GM12878 (cell line): ENCODE measurements around the gene DIS3L2. TPM values are rescaled to one million over a fixed set of nuclear protein-coding genes. Genes with fewer than 3 reads are reported as not detected.

Experiments
- ATAC-seq: fragments of 200-7000 bp; cut with Tn5 transposase; 3 replicates; pipeline ENCODE4 v1.9.1; 2020; ENCODE audit warnings: mild to moderate bottlenecking, moderate library complexity
- BruUV-seq: library from RNA; stranded (reverse); fragments of 400-500 nt; replicated peaks from 2 replicates; lab custom pipeline; 2021; lab: Mats Ljungman, UMichigan
- CTCF ChIA-PET: fragments of 300-600 bp; sonication (Branson Sonifier 250); formaldehyde crosslinking; extraction: SDS; loops from one replicate; lab custom pipeline; 2021; ENCODE audit warnings: inconsistent platforms; lab: Yijun Ruan, JAX
- POLR2A ChIA-PET: fragments of 350-600 bp; formaldehyde crosslinking; extraction: SDS; loops from one replicate; lab custom pipeline; 2021; ENCODE audit warnings: inconsistent platforms; lab: Charles Lee
- RAD21 ChIA-PET: fragments of 300-600 bp; sonication (Branson Sonifier 250); formaldehyde crosslinking; loops from one replicate; lab custom pipeline; 2023; ENCODE audit warnings: antibody characterized with exemption; ENCODE audit not compliant: unreplicated experiment; lab: Charles Lee
- SMC1A ChIA-PET: fragments of 300-600 bp; sonication (Branson Sonifier 250); formaldehyde crosslinking; loops from one replicate; lab custom pipeline; 2023; ENCODE audit not compliant: unreplicated experiment, uncharacterized antibody; lab: Charles Lee
- DNase-seq: peaks from one replicate; pipeline ENCODE4 v3.0.0-alpha.2; 2011; ENCODE audit warnings: low read depth, low spot score
- FAIRE-seq: peaks from 3 replicates; lab custom pipeline; 2011; peaks lifted over from hg19 to GRCh38; lab: Jason Lieb, UNC
- H2AFZ ChIP-seq: 2 replicates; pipeline ENCODE4 v1.6.0; 2011; ENCODE audit warnings: low read depth, low read length, control low read depth; ENCODE audit not compliant: control insufficient read depth
- H3K27ac ChIP-seq: 2 replicates; pipeline ENCODE4 v1.5.1; 2011; ENCODE audit warnings: control low read depth; ENCODE audit not compliant: control insufficient read depth, insufficient read depth
- H3K27me3 ChIP-seq, 2 experiments: replicated peaks in 1 of 2; 2 replicates each; pipeline versions ENCODE4 v1.6.0 to v1.6.1; 2011; ENCODE audit warnings: low read length in 1 of 2; ENCODE audit not compliant: control insufficient read depth in 2 of 2, insufficient read depth in 2 of 2
- H3K36me3 ChIP-seq, 2 experiments: 2 replicates each; pipeline ENCODE4 v1.5.1; 2011; ENCODE audit warnings: low read length in 1 of 2; ENCODE audit not compliant: control insufficient read depth in 2 of 2, insufficient read depth in 2 of 2
- H3K4me1 ChIP-seq: 2 replicates; pipeline ENCODE4 v1.6.1; 2011; ENCODE audit warnings: mild to moderate bottlenecking, low read length, moderate library complexity, mixed read lengths; ENCODE audit not compliant: control insufficient read depth, insufficient read depth
- H3K4me2 ChIP-seq: 2 replicates; pipeline ENCODE4 v1.6.0; 2011; ENCODE audit warnings: control low read depth; ENCODE audit not compliant: control insufficient read depth, insufficient read depth
- H3K4me3 ChIP-seq: fragments of 200-600 bp; sonication (generic); 2 replicates; pipeline ENCODE4 v1.5.1; 2016
- H3K79me2 ChIP-seq: 2 replicates; pipeline ENCODE4 v1.6.0; 2011; ENCODE audit warnings: low read length; ENCODE audit not compliant: control insufficient read depth, insufficient read depth
- H3K9ac ChIP-seq: 2 replicates; pipeline ENCODE4 v1.8.0; 2011; ENCODE audit warnings: low read length, control low read depth, mixed read lengths; ENCODE audit not compliant: control insufficient read depth, insufficient read depth
- H3K9me3 ChIP-seq: replicated peaks from 3 replicates; pipeline ENCODE4 v1.5.1; 2011; ENCODE audit warnings: mild to moderate bottlenecking, low read length; ENCODE audit not compliant: control insufficient read depth, insufficient read depth
- H4K20me1 ChIP-seq: 2 replicates; pipeline ENCODE4 v1.6.0; 2011; ENCODE audit not compliant: control insufficient read depth, insufficient read depth
- BCL3 ChIP-seq: IDR thresholded peaks from 2 replicates; pipeline ENCODE4 v1.6.1; 2011; ENCODE audit warnings: borderline replicate concordance, low read depth, mild to moderate bottlenecking, moderate library complexity, low read length; ENCODE audit not compliant: insufficient read depth, poor library complexity, severe bottlenecking
- EZH2 ChIP-seq: IDR thresholded peaks from 2 replicates; pipeline ENCODE4 v1.6.1; 2012; ENCODE audit warnings: low read depth, mild to moderate bottlenecking, control low read depth, inconsistent platforms, low read length, borderline replicate concordance; ENCODE audit not compliant: control insufficient read depth
- NR2C1 ChIP-seq: fragments of 450-650 bp; IDR thresholded peaks from 2 replicates; pipeline ENCODE4 v1.6.1; 2017; ENCODE audit warnings: antibody characterized with exemption, mild to moderate bottlenecking, moderate library complexity
- SIX5 ChIP-seq: IDR thresholded peaks from 2 replicates; pipeline ENCODE4 v1.6.1; 2011; ENCODE audit warnings: mild to moderate bottlenecking, low read depth, low read length, moderate library complexity; ENCODE audit not compliant: severe bottlenecking
- WGBS: methylation state at CpG from one replicate; pipeline ENCODE4 v1.1.6; 2016; ENCODE audit warnings: low lambda C conversion rate; ENCODE audit not compliant: insufficient replicate concordance, insufficient coverage; ENCODE audit errors: missing lambda C conversion rate; 5-methylcytosine and 5-hydroxymethylcytosine counted together
- in situ Hi-C: fragments of 300-500 bp; cut with MboI; formaldehyde crosslinking; loops from 9 replicates; pipeline ENCODE4 v1.14.3; 2018; ENCODE audit warnings: mixed read lengths
- intact Hi-C: fragments of 100-400 bp; cut with micrococcal nuclease; formaldehyde crosslinking; loops from one replicate; pipeline ENCODE4 v1.14.2; 2022; ENCODE audit not compliant: unreplicated experiment
- polyA plus RNA-seq, 11 experiments: library from polyadenylated mRNA; depleted of rRNA in 4 of 11; unstranded in 6 of 11; stranded (reverse) in 5 of 11; fragments of >200 nt; fragmentation: Nextera tagmentation in 4 of 11; fragmentation: Illumina TruSeq in 1 of 11; extraction: Ambion mirVana in 4 of 11; extraction: Trizol in 1 of 11; gene quantifications; 1 replicate in 1 of 11; 2 replicates in 10 of 11; pipeline versions ENCODE4 v1.2.1 to v1.2.3, GENCODE V29; 2011 to 2016; ENCODE audit warnings: inconsistent platforms in 2 of 11, missing spikeins in 2 of 11, low read depth in 1 of 11
- total RNA-seq, 4 experiments: library from RNA; depleted of rRNA in 3 of 4; stranded (reverse); fragments of >200 nt in 3 of 4; fragmentation: Illumina TruSeq in 1 of 4; extraction: Trizol in 1 of 4; gene quantifications; 2 replicates each; pipeline versions ENCODE4 v1.2.1 to v1.2.3, GENCODE V29; 2013 to 2021

DIS3L2 gene
- total and polyA plus RNA-seq, 10 of the 15 experiments (the other 5 are each of a cell fraction or from before 2014, with no cell fraction given) = 3.5 to 27.1 (median 16.0) TPM

GRCh38 chr2:232382331-232383225 lies 421.1 kb downstream of the DIS3L2 start:
- in situ Hi-C loops = loop anchor here (5.0 kb wide), 1 partner anchor 50 kb away; no protein-coding TSS in a partner anchor
- Histone ChIP-seq H3K4me1 (no peaks in the 10 kb centered on the region), H3K27me3 (peaks cover 0 to 7% of the 10 kb centered on the region in 2 experiments; a peak in 2 of 4 replicates), H3K4me3 (no peak overlapping the region), H4K20me1 (no peaks in the 10 kb centered on the region), H3K9me3 (no peaks in the 10 kb centered on the region), H3K9ac (no peak overlapping the region), H3K79me2 (no peaks in the 10 kb centered on the region), H2AFZ (no peak overlapping the region), H3K27ac (no peak overlapping the region), H3K4me2 (no peak overlapping the region), H3K36me3 (no peaks in the 10 kb centered on the region)
- ChIA-PET RAD21 (no interaction called here), POLR2A (no interaction called here), CTCF (no interaction called here), SMC1A (no interaction called here)
- no peak for ATAC-seq
- TF ChIP-seq EZH2 (no peak), SIX5 (no peak), NR2C1 (no peak), BCL3 (no peak)
- no peak for FAIRE-seq
- WGBS = 29% methylated on average over 17 of the region's 18 CpGs
- DNase-seq = no peak
- intact Hi-C loops = no loop called here
- BruUV-seq = no TSS peak
